ENCODE results near the gene METTL5.

GRCh38 chr2:169823996-169824372 lies 721 bp downstream of the METTL5 start:
- TF ChIP-seq, protein P1, sequence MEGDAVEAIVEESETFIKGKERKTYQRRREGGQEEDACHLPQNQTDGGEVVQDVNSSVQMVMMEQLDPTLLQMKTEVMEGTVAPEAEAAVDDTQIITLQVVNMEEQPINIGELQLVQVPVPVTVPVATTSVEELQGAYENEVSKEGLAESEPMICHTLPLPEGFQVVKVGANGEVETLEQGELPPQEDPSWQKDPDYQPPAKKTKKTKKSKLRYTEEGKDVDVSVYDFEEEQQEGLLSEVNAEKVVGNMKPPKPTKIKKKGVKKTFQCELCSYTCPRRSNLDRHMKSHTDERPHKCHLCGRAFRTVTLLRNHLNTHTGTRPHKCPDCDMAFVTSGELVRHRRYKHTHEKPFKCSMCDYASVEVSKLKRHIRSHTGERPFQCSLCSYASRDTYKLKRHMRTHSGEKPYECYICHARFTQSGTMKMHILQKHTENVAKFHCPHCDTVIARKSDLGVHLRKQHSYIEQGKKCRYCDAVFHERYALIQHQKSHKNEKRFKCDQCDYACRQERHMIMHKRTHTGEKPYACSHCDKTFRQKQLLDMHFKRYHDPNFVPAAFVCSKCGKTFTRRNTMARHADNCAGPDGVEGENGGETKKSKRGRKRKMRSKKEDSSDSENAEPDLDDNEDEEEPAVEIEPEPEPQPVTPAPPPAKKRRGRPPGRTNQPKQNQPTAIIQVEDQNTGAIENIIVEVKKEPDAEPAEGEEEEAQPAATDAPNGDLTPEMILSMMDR (IDR thresholded peaks at IDR 0.05; ENCODE audit: borderline replicate concordance, extremely low read depth, low read length, poor library complexity, severe bottlenecking) = no peak
- TF ChIP-seq EZH2 (IDR thresholded peaks at IDR 0.05; ENCODE audit: borderline replicate concordance, low read depth, low read length, severe bottlenecking) = no peak

Data from DND-41 (cell line).